ENCODE measurements around the gene FBXW4.
"Not testable (repeated sequence)": the region's sequence is repeated elsewhere in the genome, so short reads cannot be mapped to it uniquely, and the experiment has no call there.

The FBXW4 gene

GRCh38 chr10:101656890-101657289 lies 38.1 kb downstream of the FBXW4 start:
- in situ Hi-C loops (cut with MboI; ENCODE audit: low sequenced_read_pairs), result no loop called here

- in situ Hi-C loops (cut with MboI; ENCODE audit: low sequenced_read_pairs), result no loop called here
These were observed 39.4 kb downstream of the FBXW4 start for GRCh38 chr10:101655570-101655969.

- in situ Hi-C loops (cut with MboI; ENCODE audit: low sequenced_read_pairs), result no loop called here
These were observed 41.4 kb downstream of the FBXW4 start for GRCh38 chr10:101653536-101653935.

- in situ Hi-C loops (cut with MboI; ENCODE audit: low sequenced_read_pairs), result no loop called here
These were observed 43.6 kb downstream of the FBXW4 start for GRCh38 chr10:101651336-101651735.

GRCh38 chr10:101650863-101651262 lies 44.1 kb downstream of the FBXW4 start:
- in situ Hi-C loops (cut with MboI; ENCODE audit: low sequenced_read_pairs), result no loop called here

- in situ Hi-C loops (cut with MboI; ENCODE audit: low sequenced_read_pairs), result no loop called here
These were observed 45.4 kb downstream of the FBXW4 start for GRCh38 chr10:101649525-101650085.

- in situ Hi-C loops (cut with MboI; ENCODE audit: low sequenced_read_pairs), result no loop called here
These were observed 47.7 kb downstream of the FBXW4 start for GRCh38 chr10:101647255-101647654.

GRCh38 chr10:101646364-101646763 lies 48.6 kb downstream of the FBXW4 start:
- in situ Hi-C loops (cut with MboI; ENCODE audit: low sequenced_read_pairs), result no loop called here

GRCh38 chr10:101645659-101646058 lies 49.3 kb downstream of the FBXW4 start:
- in situ Hi-C loops (cut with MboI; ENCODE audit: low sequenced_read_pairs), result no loop called here

GRCh38 chr10:101644002-101644401 lies 51.0 kb downstream of the FBXW4 start:
- in situ Hi-C loops (cut with MboI; ENCODE audit: low sequenced_read_pairs), result no loop called here

- in situ Hi-C loops (cut with MboI; ENCODE audit: low sequenced_read_pairs), result no loop called here
These were observed 51.4 kb downstream of the FBXW4 start for GRCh38 chr10:101643546-101643945.

- in situ Hi-C loops (cut with MboI; ENCODE audit: low sequenced_read_pairs), result no loop called here
These were observed 55.6 kb downstream of the FBXW4 start for GRCh38 chr10:101639141-101639900.

GRCh38 chr10:101633510-101633909 lies 61.5 kb downstream of the FBXW4 start:
- in situ Hi-C loops (cut with MboI; ENCODE audit: low sequenced_read_pairs), result not testable (repeated sequence)

GRCh38 chr10:101631821-101632475 lies 63.0 kb downstream of the FBXW4 start:
- in situ Hi-C loops (cut with MboI; ENCODE audit: low sequenced_read_pairs), result no loop called here

GRCh38 chr10:101630633-101630920 lies 64.4 kb downstream of the FBXW4 start:
- in situ Hi-C loops (cut with MboI; ENCODE audit: low sequenced_read_pairs), result no loop called here

- in situ Hi-C loops (cut with MboI; ENCODE audit: low sequenced_read_pairs), result no loop called here
These were observed 64.9 kb downstream of the FBXW4 start for GRCh38 chr10:101629837-101630632.

GRCh38 chr10:101625821-101626412 lies 69.1 kb downstream of the FBXW4 start:
- in situ Hi-C loops (cut with MboI; ENCODE audit: low sequenced_read_pairs), result no loop called here

- in situ Hi-C loops (cut with MboI; ENCODE audit: low sequenced_read_pairs), result loop anchor here (25.0 kb wide), 1 partner anchor 463 kb away; no protein-coding TSS in a partner anchor
These were observed 70.4 kb downstream of the FBXW4 start for GRCh38 chr10:101624526-101625102.

- in situ Hi-C loops (cut with MboI; ENCODE audit: low sequenced_read_pairs), result loop anchor here (25.0 kb wide), 1 partner anchor 464 kb away; no protein-coding TSS in a partner anchor
These were observed 71.4 kb downstream of the FBXW4 start for GRCh38 chr10:101623528-101623927.

- in situ Hi-C loops (cut with MboI; ENCODE audit: low sequenced_read_pairs), result loop anchor here (25.0 kb wide), 1 partner anchor 467 kb away; no protein-coding TSS in a partner anchor
These were observed 75.0 kb downstream of the FBXW4 start for GRCh38 chr10:101619983-101620382.

Data from HL-60/S4 (cell line).